NCI-H748 (cell line): ENCODE data around the gene DLG4.

Experiments
- DNase-seq: peaks from one replicate; lab custom pipeline; 2025; ENCODE audit not compliant: unreplicated experiment; lab: John Stamatoyannopoulos, UW

The DLG4 gene

DNA sequence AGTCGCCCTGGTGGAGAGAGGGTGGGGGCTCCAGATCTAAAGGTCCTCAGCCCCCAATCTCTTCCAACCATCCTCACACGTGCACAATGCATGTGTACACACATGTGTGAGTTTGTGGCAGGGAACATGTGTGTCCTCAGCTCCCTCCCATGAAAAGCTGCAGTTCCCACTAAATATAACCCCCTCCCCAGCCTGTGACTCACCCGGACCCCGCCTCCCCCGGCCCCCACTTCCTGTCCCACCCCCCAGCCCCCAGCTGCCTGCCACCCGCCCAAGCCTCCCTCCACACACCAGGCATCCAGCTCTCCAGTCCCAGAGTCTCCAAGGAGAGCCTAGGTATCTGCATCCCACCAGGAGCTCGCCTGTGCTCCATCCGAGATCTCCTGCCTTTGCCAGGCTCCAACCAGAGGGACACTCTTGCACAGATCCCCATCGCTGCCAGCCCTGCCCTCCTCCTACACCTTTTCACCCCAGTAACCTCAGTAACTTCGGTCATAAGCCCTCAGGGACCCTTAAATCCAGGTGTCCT, 3.9 kb downstream of the DLG4 start:
- DNase-seq = peak; percentile 50

- no peak for DNase-seq
Measured at GRCh38 chr17:7215136-7215638, 4.4 kb downstream of the DLG4 start.

DNA sequence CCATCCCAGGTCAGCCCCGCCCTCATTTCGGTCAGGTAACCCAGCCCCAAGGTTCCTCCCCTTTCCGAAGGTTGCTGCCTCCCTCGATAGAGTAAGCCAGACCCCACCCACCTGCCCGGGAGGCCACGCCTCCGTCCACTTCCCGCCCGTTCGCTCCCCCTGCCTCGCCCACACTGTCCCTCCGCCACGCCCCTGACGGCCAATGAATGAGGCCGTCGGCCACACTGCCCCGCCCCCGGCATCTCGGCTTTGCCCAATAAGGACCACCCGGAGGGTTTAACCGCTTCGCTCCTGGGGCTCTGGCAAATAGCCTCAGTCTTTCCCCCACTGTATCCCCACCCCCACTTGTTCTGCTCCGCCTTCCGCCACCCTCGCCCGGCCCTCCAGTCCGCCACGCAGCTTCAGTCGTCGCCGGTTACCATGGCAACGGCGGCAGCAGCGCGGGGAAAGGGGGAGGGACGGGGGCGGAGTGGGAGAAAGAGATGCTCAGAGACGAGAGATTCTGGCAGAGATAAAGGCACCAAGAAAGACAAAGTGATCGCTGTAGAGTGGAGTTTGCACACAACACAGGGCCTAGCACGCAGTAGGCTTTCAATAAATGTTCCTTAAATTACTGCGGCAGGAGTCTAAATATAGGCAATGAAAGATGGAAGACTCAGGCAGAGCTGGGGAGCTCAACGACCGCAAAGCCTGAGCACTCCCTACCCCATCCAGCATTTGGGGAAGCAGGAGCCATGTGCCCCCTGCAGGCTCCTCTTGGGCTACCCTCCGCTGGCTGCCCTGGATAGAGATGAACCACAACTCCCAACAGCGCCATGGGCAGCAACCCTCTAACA, 5.1 kb downstream of the DLG4 start:
- peak; percentile 100 for DNase-seq

GRCh38 chr17:7213895-7214299, 5.7 kb downstream of the DLG4 start:
- DNase-seq = peak; percentile 100

- DNase-seq = no peak
Measured at GRCh38 chr17:7211491-7212273, 8.0 kb downstream of the DLG4 start.

DNA sequence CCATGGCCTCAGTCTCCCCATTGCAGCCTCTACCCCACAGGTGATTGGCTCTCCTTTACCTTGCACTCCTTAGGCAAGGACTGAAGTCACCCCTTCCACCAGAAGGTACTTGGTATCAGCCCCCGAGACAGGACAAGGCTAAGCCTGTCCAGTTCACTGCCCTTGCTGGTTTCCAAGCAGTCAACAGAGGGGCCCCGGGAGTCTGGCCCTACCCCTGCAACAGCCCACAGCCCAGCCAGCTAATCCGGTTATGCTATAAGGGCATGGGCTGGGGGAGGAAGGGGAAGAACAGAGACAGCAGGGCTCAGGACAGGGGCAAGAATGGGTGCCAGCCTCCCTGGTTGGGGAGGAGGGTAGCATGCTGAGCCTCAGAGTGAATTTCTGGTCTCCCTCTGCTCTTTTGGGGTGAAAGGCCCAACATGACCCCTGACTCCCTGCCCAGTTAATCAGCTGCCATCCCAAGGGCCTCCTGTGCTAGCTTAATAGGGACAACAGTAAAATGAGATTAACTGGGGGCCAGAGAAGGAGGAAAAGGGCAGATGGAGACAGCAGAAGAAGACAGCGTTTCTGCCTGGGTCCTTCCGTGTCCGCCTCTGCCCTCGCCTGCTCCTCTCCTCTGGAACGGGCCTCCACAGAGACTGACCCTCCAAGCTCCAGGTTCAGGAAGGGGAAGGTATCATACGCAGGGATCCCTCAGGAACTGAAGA, 10.7 kb downstream of the DLG4 start:
- DNase-seq = no peak

GRCh38 chr17:7208027-7208571, 11.5 kb downstream of the DLG4 start:
- no peak for DNase-seq

GRCh38 chr17:7207120-7208001, 12.3 kb downstream of the DLG4 start:
- DNase-seq = no peak

DNA sequence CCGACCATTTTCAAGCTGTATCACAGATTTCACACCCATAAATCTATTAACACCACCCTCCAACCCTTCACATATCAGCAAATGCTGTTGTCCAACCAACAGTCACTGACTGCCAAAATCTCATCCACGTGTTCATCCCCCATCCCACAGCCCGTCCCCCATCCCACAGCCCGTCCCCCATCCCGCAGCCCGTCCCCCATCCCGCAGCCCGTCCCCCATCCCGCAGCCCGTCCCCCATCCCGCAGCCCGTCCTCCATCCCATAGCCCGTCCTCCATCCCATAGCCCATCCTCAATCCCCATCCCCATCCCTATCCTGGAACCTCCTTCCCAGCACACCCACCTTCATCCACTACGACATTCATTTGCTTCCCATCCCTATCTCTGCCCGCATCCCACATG, 14.1 kb downstream of the DLG4 start:
- no peak for DNase-seq

DNA sequence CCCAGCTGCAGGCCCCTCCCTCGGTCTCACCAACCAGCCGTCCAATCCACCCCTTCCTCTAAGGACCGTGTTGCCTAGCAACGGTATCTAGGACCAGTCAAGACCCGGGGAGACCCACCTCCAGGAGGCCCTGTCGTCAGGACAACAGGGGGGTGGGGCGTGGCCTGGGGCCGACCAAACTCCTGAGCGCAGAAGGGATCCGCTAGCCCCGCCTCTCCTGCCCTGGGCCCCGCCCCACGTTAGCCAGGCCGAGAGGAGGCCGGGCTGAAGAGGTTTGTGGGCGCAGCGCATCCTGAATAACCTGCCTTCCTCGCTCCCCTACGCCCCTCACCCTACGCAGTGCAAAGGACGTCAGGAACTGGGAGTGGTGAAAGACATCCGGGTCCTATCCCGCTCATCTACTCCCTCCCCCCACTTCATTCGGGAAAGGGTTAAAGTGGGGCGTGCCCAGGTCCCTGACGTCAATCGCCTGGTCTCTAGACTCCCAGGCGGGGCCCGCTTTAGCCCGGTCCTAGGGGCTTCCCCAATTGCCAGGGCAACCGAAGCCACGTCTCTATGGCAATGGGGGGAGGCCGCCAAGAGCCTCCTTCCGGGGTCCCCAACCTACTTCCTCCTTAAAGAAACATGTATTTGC, 14.7 kb downstream of the DLG4 start:
- peak; percentile 100 for DNase-seq

- DNase-seq = peak; percentile 82
Measured at GRCh38 chr17:7204336-7204735, 15.3 kb downstream of the DLG4 start.

- DNase-seq = no peak
Measured at GRCh38 chr17:7203391-7203790, 16.2 kb downstream of the DLG4 start.

DNA sequence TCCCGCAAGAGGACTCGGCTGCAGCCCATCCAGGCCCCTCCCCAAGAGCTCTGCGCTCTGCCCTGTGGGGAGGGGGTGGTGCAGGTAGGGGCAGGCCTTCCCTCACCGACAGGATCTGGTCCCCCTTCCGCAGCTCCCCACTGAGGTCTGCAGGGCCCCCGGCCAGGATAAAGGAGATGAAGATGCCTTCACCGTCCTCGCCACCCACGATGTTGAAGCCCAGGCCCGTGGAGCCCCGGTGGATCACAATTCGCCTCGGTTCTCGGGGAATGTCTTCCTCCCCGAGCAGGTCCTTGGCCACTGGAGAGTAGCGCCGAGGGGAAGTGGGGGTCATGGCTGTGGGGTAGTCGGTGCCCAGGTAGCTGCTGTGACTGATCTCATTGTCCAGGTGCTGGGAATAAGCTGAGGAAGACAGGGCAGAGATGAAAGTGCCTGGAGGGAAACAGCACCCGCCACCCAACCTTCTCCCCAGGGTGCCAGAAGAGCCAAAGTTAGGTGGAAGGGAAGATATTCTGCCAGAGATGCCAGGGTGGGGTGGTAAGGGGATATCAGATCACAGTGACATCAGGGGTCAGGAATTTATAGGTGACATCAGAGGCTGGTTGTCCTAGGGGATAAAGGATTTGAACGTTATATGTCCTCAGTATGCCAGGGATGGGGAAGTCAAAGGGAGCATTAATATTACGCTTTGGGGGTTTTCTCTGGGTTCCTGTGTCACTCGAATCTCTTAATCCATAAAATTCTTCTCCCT, 22.8 kb downstream of the DLG4 start:
- DNase-seq = no peak

DNA sequence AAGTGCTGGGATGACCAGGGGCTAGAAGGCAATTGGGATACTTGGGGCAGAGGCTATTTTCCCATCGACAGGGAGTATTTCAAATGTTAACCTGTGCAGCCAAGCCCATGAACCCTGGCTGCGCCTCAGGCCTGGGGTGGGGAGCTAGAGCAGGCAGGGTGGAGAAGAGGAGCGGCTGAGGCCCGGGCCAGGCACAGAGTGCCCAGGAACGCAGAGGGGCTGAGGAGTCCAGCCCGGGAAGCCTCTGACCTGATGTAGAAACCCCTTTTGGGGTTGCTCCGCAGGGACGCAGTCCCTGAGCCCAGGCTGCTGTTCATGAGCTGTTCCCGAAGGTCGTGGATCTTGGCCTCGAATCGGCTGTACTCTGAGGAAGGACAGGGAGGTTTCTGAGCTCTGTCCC, 23.7 kb downstream of the DLG4 start:
- DNase-seq = no peak

DNA sequence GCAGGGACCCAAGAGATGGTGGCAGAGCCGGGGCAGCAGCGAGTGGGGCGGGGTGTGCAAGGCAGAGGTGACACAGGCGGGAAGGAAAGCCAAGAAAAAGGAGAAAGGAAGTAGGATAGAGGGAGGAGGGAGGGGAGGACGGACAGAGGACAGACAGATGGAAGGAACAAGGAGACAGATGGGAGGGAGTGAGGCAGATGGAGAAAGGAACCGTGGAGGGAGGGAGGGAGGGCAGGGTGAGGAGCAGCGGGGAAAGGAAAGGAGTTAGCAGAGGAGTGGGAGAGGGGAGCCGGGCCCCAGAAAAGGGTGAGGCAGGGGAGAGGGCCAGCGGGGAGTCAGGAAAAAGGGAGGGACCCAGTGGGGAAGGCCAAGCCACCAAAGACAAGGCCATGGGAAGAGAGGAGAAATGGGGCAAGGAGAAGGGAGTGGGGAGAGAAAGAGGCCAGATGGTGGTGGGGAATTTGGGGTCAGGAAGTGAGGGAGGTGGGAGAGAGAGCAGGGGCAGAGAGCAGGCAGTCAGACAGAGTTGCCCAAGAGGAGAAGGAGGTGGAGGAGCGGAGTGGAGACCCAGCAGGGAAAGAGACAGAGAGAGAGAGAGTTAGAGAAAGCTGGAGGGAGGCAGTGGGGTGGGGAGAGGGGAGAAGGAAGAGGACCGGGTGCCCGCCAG, 27.2 kb downstream of the DLG4 start:
- DNase-seq = no peak

GRCh38 chr17:7191571-7192270, 27.9 kb downstream of the DLG4 start:
- DNase-seq = peak; percentile 38

- DNase-seq = no peak
Measured at GRCh38 chr17:7191069-7191468, 28.6 kb downstream of the DLG4 start.
